GM23248 (cell line): ENCODE results near the gene ORMDL3. TPM values are rescaled to one million over a fixed set of nuclear protein-coding genes. Genes with fewer than 3 reads are reported as not detected.

Experiments
- DNase-seq: peaks from one replicate; pipeline ENCODE4 v3.0.0-alpha.2; 2015
- H2AFZ ChIP-seq: fragments of 200-600 bp; sonication (generic); 2 replicates; pipeline ENCODE4 v1.6.1; 2016; ENCODE audit warnings: antibody characterized with exemption
- H3F3A ChIP-seq: fragments of 200-600 bp; sonication (generic); 2 replicates; pipeline ENCODE4 v1.6.1; 2016; ENCODE audit warnings: mild to moderate bottlenecking, antibody characterized with exemption, mixed run types; ENCODE audit not compliant: insufficient read depth
- H3K27ac ChIP-seq: fragments of 200-600 bp; sonication (generic); 2 replicates; pipeline ENCODE4 v1.5.1; 2016; ENCODE audit warnings: mild to moderate bottlenecking
- H3K27me3 ChIP-seq: fragments of 200-600 bp; sonication (generic); replicated peaks from 2 replicates; pipeline ENCODE4 v1.6.1; 2016; ENCODE audit warnings: mild to moderate bottlenecking; ENCODE audit not compliant: insufficient read depth
- H3K36me3 ChIP-seq: fragments of 200-600 bp; sonication (generic); 2 replicates; pipeline ENCODE4 v1.6.1; 2016; ENCODE audit warnings: low read depth, mild to moderate bottlenecking
- H3K4me1 ChIP-seq: fragments of 200-600 bp; sonication (generic); 2 replicates; pipeline ENCODE4 v1.6.1; 2016; ENCODE audit warnings: mild to moderate bottlenecking; ENCODE audit not compliant: insufficient read depth
- H3K4me2 ChIP-seq: fragments of 200-600 bp; sonication (generic); one replicate; pipeline ENCODE4 v1.6.1; 2016; ENCODE audit warnings: mild to moderate bottlenecking; ENCODE audit not compliant: unreplicated experiment
- H3K4me3 ChIP-seq: fragments of 200-600 bp; sonication (generic); 2 replicates; pipeline ENCODE4 v1.5.1; 2016; ENCODE audit warnings: mild to moderate bottlenecking
- H3K79me2 ChIP-seq: fragments of 200-600 bp; sonication (generic); 2 replicates; pipeline ENCODE4 v1.6.1; 2016; ENCODE audit warnings: mild to moderate bottlenecking; ENCODE audit not compliant: insufficient read depth
- H3K9ac ChIP-seq: fragments of 200-600 bp; sonication (generic); 2 replicates; pipeline ENCODE4 v1.6.1; 2016; ENCODE audit warnings: mild to moderate bottlenecking
- H3K9me2 ChIP-seq: fragments of 200-600 bp; sonication (generic); 2 replicates; pipeline ENCODE4 v1.6.1; 2016; ENCODE audit warnings: mixed run types, mild to moderate bottlenecking, moderate library complexity; ENCODE audit not compliant: insufficient read depth
- H3K9me3 ChIP-seq: fragments of 200-600 bp; sonication (generic); one replicate; pipeline ENCODE4 v1.6.1; 2017; ENCODE audit warnings: low read depth
- H4K20me1 ChIP-seq: fragments of 200-600 bp; sonication (generic); 2 replicates; pipeline ENCODE4 v1.6.0; 2016; ENCODE audit not compliant: insufficient read depth
- EZH2 ChIP-seq: fragments of 200-600 bp; sonication (generic); IDR thresholded peaks from 2 replicates; pipeline ENCODE4 v1.6.1; 2018; ENCODE audit warnings: antibody characterized with exemption, mild to moderate bottlenecking; ENCODE audit not compliant: insufficient read depth, poor library complexity, severe bottlenecking
- EZH2phosphoT487 ChIP-seq: fragments of 200-600 bp; sonication (generic); IDR thresholded peaks from 2 replicates; pipeline ENCODE4 v1.6.1; 2018; ENCODE audit warnings: antibody characterized with exemption, moderate library complexity, mild to moderate bottlenecking, low read depth; ENCODE audit not compliant: insufficient read depth
- WGBS, 2 experiments: methylation state at CpG; one replicate each; pipeline ENCODE4 v1.1.6; 2015 to 2017; ENCODE audit warnings: low lambda C conversion rate in 2 of 2, low coverage in 1 of 2; ENCODE audit errors: missing lambda C conversion rate in 2 of 2; 5-methylcytosine and 5-hydroxymethylcytosine counted together
- in situ Hi-C: fragments of 300-500 bp; cut with MboI; formaldehyde crosslinking; loops from 2 replicates; pipeline ENCODE4 v1.15.0; 2020
- polyA plus RNA-seq: library from polyadenylated mRNA; unstranded; fragments of >200 nt; fragmentation: Nextera tagmentation; extraction: Ambion mirVana; gene quantifications from 2 replicates; pipeline ENCODE4 v1.2.1, GENCODE V29; 2016
- total RNA-seq: library from RNA; depleted of rRNA; stranded (reverse); fragments of >200 nt; shearing (Covaris generic); gene quantifications from 2 replicates; pipeline ENCODE4 v1.2.3, GENCODE V29; 2014; rRNA removed

Gene ORMDL3
- total and polyA plus RNA-seq, 2 experiments from 2014 or later, result 12.0 to 60.4 TPM

GRCh38 chr17:39871801-39872200 lies 55.6 kb downstream of the ORMDL3 start:
- Histone ChIP-seq H3F3A (no peaks in the 10 kb centered on the region; the same call in 1 of the 2 replicates), H3K9me3 (no peaks in the 10 kb centered on the region), H3K79me2 (no peaks in the 10 kb centered on the region), H2AFZ (no peak overlapping the region), H3K4me2 (no peak overlapping the region), H3K27ac (no peak overlapping the region), H3K9me2 (no peaks in the 10 kb centered on the region), H4K20me1 (no peaks in the 10 kb centered on the region), H3K36me3 (no peaks in the 10 kb centered on the region), H3K4me1 (no peaks in the 10 kb centered on the region), H3K9ac (no peak overlapping the region), H3K27me3 (peaks cover 27% of the 10 kb centered on the region), H3K4me3 (no peak overlapping the region)
- in situ Hi-C loops, result no loop called here
- no peak for DNase-seq
- WGBS, 2 experiments, result 60 to 61% methylated on average over 2 of the region's 2 CpGs
- TF ChIP-seq EZH2, result no peak
- no peak for TF ChIP-seq EZH2phosphoT487

Other genes starting within 250 kb of the ORMDL3 start
- gene PGAP3, start 239.5 kb downstream of the ORMDL3 start, total RNA-seq, result 14.2 and 15.3 TPM in 2 replicates
- 9.2 and 10.6 TPM in 2 replicates for gene PGAP3, start 239.5 kb downstream of the ORMDL3 start, polyA plus RNA-seq
- 45.8 and 55.4 TPM in 2 replicates for gene ERBB2, start 227.5 kb downstream of the ORMDL3 start, total RNA-seq
- 28.5 and 30.3 TPM in 2 replicates for gene ERBB2, start 227.5 kb downstream of the ORMDL3 start, polyA plus RNA-seq
- 33.6 and 37.1 TPM in 2 replicates for gene MIEN1, start 197.1 kb downstream of the ORMDL3 start, total RNA-seq
- gene MIEN1, start 197.1 kb downstream of the ORMDL3 start, polyA plus RNA-seq, result 85.4 and 88.4 TPM in 2 replicates
- gene GRB7, start 189.7 kb downstream of the ORMDL3 start, total RNA-seq, result 0.25 TPM in 1 of 2 replicates, not detected in the other
- not detected in 2 replicates for gene GRB7, start 189.7 kb downstream of the ORMDL3 start, polyA plus RNA-seq
- not detected in 2 replicates for gene IKZF3, start 63.3 kb downstream of the ORMDL3 start, total RNA-seq
- gene IKZF3, start 63.3 kb downstream of the ORMDL3 start, polyA plus RNA-seq, result 0.09 and 0.11 TPM in 2 replicates
- gene ZPBP2, start 59.4 kb downstream of the ORMDL3 start, total RNA-seq, result not detected in 2 replicates
- not detected in 2 replicates for gene ZPBP2, start 59.4 kb downstream of the ORMDL3 start, polyA plus RNA-seq
- 2.1 and 2.5 TPM in 2 replicates for gene GSDMB, start 9.0 kb downstream of the ORMDL3 start, total RNA-seq
- 1.8 TPM in 2 replicates for gene GSDMB, start 9.0 kb downstream of the ORMDL3 start, polyA plus RNA-seq
- not detected in 2 replicates for gene LRRC3C, start 131 bp upstream of the ORMDL3 start, total RNA-seq
- gene LRRC3C, start 131 bp upstream of the ORMDL3 start, polyA plus RNA-seq, result not detected in 2 replicates
- gene GSDMA, start 35.4 kb upstream of the ORMDL3 start, total RNA-seq, result not detected in 2 replicates
- 0.09 and 0.21 TPM in 2 replicates for gene GSDMA, start 35.4 kb upstream of the ORMDL3 start, polyA plus RNA-seq
- gene PSMD3, start 53.2 kb upstream of the ORMDL3 start, total RNA-seq, result 103 and 116 TPM in 2 replicates
- gene PSMD3, start 53.2 kb upstream of the ORMDL3 start, polyA plus RNA-seq, result 102 and 106 TPM in 2 replicates
- gene CSF3, start 87.8 kb upstream of the ORMDL3 start, total RNA-seq, result not detected in 2 replicates
- gene CSF3, start 87.8 kb upstream of the ORMDL3 start, polyA plus RNA-seq, result 0.13 TPM in 1 of 2 replicates, not detected in the other
- 35.3 and 37.3 TPM in 2 replicates for gene MED24, start 126.8 kb upstream of the ORMDL3 start, total RNA-seq
- 33.6 and 35.2 TPM in 2 replicates for gene MED24, start 126.8 kb upstream of the ORMDL3 start, polyA plus RNA-seq
- gene THRA, start 135.4 kb upstream of the ORMDL3 start, total RNA-seq, result 33.3 and 36.2 TPM in 2 replicates
- gene THRA, start 135.4 kb upstream of the ORMDL3 start, polyA plus RNA-seq, result 15.8 and 16.4 TPM in 2 replicates
- 0.76 and 2.4 TPM in 2 replicates for gene NR1D1, start 173.0 kb upstream of the ORMDL3 start, total RNA-seq
- 4.6 and 5.4 TPM in 2 replicates for gene NR1D1, start 173.0 kb upstream of the ORMDL3 start, polyA plus RNA-seq
- 45.3 and 76.1 TPM in 2 replicates for gene MSL1, start 194.4 kb upstream of the ORMDL3 start, total RNA-seq
- gene MSL1, start 194.4 kb upstream of the ORMDL3 start, polyA plus RNA-seq, result 8.9 and 9.0 TPM in 2 replicates
- gene CASC3, start 212.9 kb upstream of the ORMDL3 start, total RNA-seq, result 28.7 and 49.3 TPM in 2 replicates
- 37.1 and 39.1 TPM in 2 replicates for gene CASC3, start 212.9 kb upstream of the ORMDL3 start, polyA plus RNA-seq
- 0.51 and 0.76 TPM in 2 replicates for gene RAPGEFL1, start 249.9 kb upstream of the ORMDL3 start, total RNA-seq
- gene RAPGEFL1, start 249.9 kb upstream of the ORMDL3 start, polyA plus RNA-seq, result 0.77 and 0.96 TPM in 2 replicates